Glutamatergic neuron (in vitro differentiated cells): ENCODE data around the gene APOC1. TPM values are rescaled to one million over a fixed set of nuclear protein-coding genes. Genes with fewer than 3 reads are reported as not detected.
"Not testable (repeated sequence)": the region's sequence is repeated elsewhere in the genome, so short reads cannot be mapped to it uniquely, and the experiment has no call there.

ENCODE experiments used
- DNase-seq: peaks from one replicate; pipeline ENCODE4 v3.0.0; 2022
- H3K27ac Mint-ChIP-seq: one replicate; pipeline ENCODE4 v1.8.0; 2020; ENCODE audit warnings: mild to moderate bottlenecking, mixed read lengths, inconsistent platforms; ENCODE audit not compliant: unreplicated experiment
- H3K27me3 Mint-ChIP-seq: one replicate; pipeline ENCODE4 v1.8.0; 2020; ENCODE audit warnings: mild to moderate bottlenecking, moderate library complexity, mixed read lengths, inconsistent platforms; ENCODE audit not compliant: unreplicated experiment
- H3K36me3 Mint-ChIP-seq: one replicate; pipeline ENCODE4 v1.8.0; 2020; ENCODE audit warnings: mild to moderate bottlenecking, mixed read lengths, inconsistent platforms; ENCODE audit not compliant: unreplicated experiment
- H3K4me1 Mint-ChIP-seq: one replicate; pipeline ENCODE4 v1.8.0; 2020; ENCODE audit warnings: mild to moderate bottlenecking, low read depth, mixed read lengths, inconsistent platforms; ENCODE audit not compliant: unreplicated experiment
- H3K4me3 Mint-ChIP-seq: one replicate; pipeline ENCODE4 v1.8.0; 2020; ENCODE audit warnings: mild to moderate bottlenecking, mixed read lengths, inconsistent platforms; ENCODE audit not compliant: unreplicated experiment
- H3K9me3 Mint-ChIP-seq: one replicate; pipeline ENCODE4 v1.8.0; 2020; ENCODE audit warnings: mild to moderate bottlenecking, moderate library complexity, mixed read lengths, inconsistent platforms; ENCODE audit not compliant: unreplicated experiment
- CTCF ChIP-seq: fragments of 200-600 bp; sonication (generic); IDR thresholded peaks from one replicate; pipeline ENCODE4 v1.5.0; 2021; ENCODE audit not compliant: partially characterized antibody, unreplicated experiment
- long read RNA-seq: library from polyadenylated mRNA; unstranded; transcript quantifications from one replicate; pipeline ENCODE4 v2.0.0, GENCODE V29; 2020; ENCODE audit not compliant: unreplicated experiment
- total RNA-seq: library from RNA; stranded (reverse); fragmentation: NEBNext Ultra II Directional; extraction: Animal tissue kit (Norgen Biotek cat#: 25700); gene quantifications from one replicate; pipeline ENCODE4 v1.2.1, GENCODE V29; 2021; ENCODE audit not compliant: unreplicated experiment

Gene APOC1
- total RNA-seq = 8.3 TPM
- long read RNA-seq, partial matches to known transcripts = 1 of 4 reads
- long read RNA-seq, other reads (novel, unspliced or antisense) = 0 of 4 reads

- peak within 1 kb of the TSS; percentile 94 for H3K4me3 Mint-ChIP-seq
Measured at GRCh38 chr19:44914433-44915206, at the start of gene APOC1. Gene APOC1 (plus strand): TSS chr19:44914608. CDS start chr19:44914892, 284 bp downstream.

GRCh38 chr19:44865196-44865767, 49.1 kb upstream of the APOC1 start:
- H3K4me3 Mint-ChIP-seq = no peak overlapping the region

More at GRCh38 chr19:44914433-44915206, at the start of gene APOC1:
- not testable (repeated sequence) for H3K36me3 Mint-ChIP-seq, H3K9me3 Mint-ChIP-seq, H3K4me1 Mint-ChIP-seq, H3K27me3 Mint-ChIP-seq
- peak; percentile 89 for DNase-seq
- peak within 1 kb of the TSS; percentile 89 for H3K27ac Mint-ChIP-seq

GRCh38 chr19:44866664-44867063, 47.7 kb upstream of the APOC1 start:
- Mint-ChIP-seq H3K9me3 (peaks cover 4% of the 10 kb centered on the region), H3K27me3 (peaks cover 8% of the 10 kb centered on the region), H3K36me3 (no peaks in the 10 kb centered on the region), H3K4me1 (peaks cover under 1% of the 10 kb centered on the region), H3K4me3 (no peak overlapping the region), H3K27ac (no peak overlapping the region)
- DNase-seq = no peak
- no peak for TF ChIP-seq CTCF

More at GRCh38 chr19:44865196-44865767, 49.1 kb upstream of the APOC1 start:
- DNase-seq = no peak
- TF ChIP-seq CTCF = no peak
- no peaks in the 10 kb centered on the region for H3K36me3 Mint-ChIP-seq
- peaks cover 11% of the 10 kb centered on the region for H3K4me1 Mint-ChIP-seq
- peaks cover 8% of the 10 kb centered on the region for H3K27me3 Mint-ChIP-seq
- peaks cover 4% of the 10 kb centered on the region for H3K9me3 Mint-ChIP-seq
- no peak overlapping the region for H3K27ac Mint-ChIP-seq

GRCh38 chr19:44867578-44867977, 46.8 kb upstream of the APOC1 start:
- H3K9me3 Mint-ChIP-seq = peaks cover 4% of the 10 kb centered on the region
- no peak overlapping the region for H3K4me3 Mint-ChIP-seq
- peaks cover 8% of the 10 kb centered on the region for H3K27me3 Mint-ChIP-seq
- no peaks in the 10 kb centered on the region for H3K4me1 Mint-ChIP-seq
- no peak overlapping the region for H3K27ac Mint-ChIP-seq
- peaks cover 6% of the 10 kb centered on the region for H3K36me3 Mint-ChIP-seq
- no peak for DNase-seq
- TF ChIP-seq CTCF = no peak

- DNase-seq = no peak
- H3K9me3 Mint-ChIP-seq = peaks cover 2% of the 10 kb centered on the region
- no peak overlapping the region for H3K27ac Mint-ChIP-seq
- H3K27me3 Mint-ChIP-seq = peaks cover 8% of the 10 kb centered on the region
- no peak overlapping the region for H3K4me3 Mint-ChIP-seq
- no peaks in the 10 kb centered on the region for H3K4me1 Mint-ChIP-seq
- TF ChIP-seq CTCF = no peak
- H3K36me3 Mint-ChIP-seq = peaks cover 6% of the 10 kb centered on the region
Measured at GRCh38 chr19:44869733-44870470, 44.5 kb upstream of the APOC1 start.
